Fibroblast of the aortic adventitia (primary cell): ENCODE results near the gene RANBP2. TPM values are rescaled to one million over a fixed set of nuclear protein-coding genes. Genes with fewer than 3 reads are reported as not detected.
"Not testable (repeated sequence)": the region's sequence is repeated elsewhere in the genome, so short reads cannot be mapped to it uniquely, and the experiment has no call there.

Experiments used
- DNase-seq: peaks from one replicate; pipeline ENCODE4 v3.0.0-alpha.2; 2010; ENCODE audit warnings: low read depth
- H3K4me3 ChIP-seq: 2 replicates; pipeline ENCODE4 v1.5.1; 2011; ENCODE audit warnings: low read depth, mild to moderate bottlenecking, control low read depth, low read length, moderate library complexity
- CTCF ChIP-seq: IDR thresholded peaks from 2 replicates; pipeline ENCODE4 v1.5.1; 2011; ENCODE audit warnings: mild to moderate bottlenecking, low read length, control low read depth, inconsistent platforms; ENCODE audit not compliant: insufficient read depth
- total RNA-seq: library from RNA; depleted of rRNA; stranded (reverse); fragments of >200 nt; gene quantifications from 2 replicates; pipeline ENCODE4 v1.2.3, GENCODE V29; 2012; ENCODE audit warnings: low replicate concordance

RANBP2 gene
- total RNA-seq, 1 donor: 81.6 TPM

- H3K4me3 ChIP-seq: no peak overlapping the region
- TF ChIP-seq CTCF: no peak
- DNase-seq: no peak
Observed at GRCh38 chr2:108701806-108702205, 17.5 kb upstream of the RANBP2 start.

- no peak overlapping the region for H3K4me3 ChIP-seq
- no peak for TF ChIP-seq CTCF
- DNase-seq: no peak
Observed at GRCh38 chr2:108704871-108705270, 14.4 kb upstream of the RANBP2 start.

- no peak for TF ChIP-seq CTCF
- DNase-seq: no peak
- no peak overlapping the region for H3K4me3 ChIP-seq
Observed at GRCh38 chr2:108707300-108707699, 12.0 kb upstream of the RANBP2 start.

- DNase-seq, H3K4me3 ChIP-seq: not testable (repeated sequence)
Observed at GRCh38 chr2:108716971-108717370, 2.3 kb upstream of the RANBP2 start.

GRCh38 chr2:108726048-108726447 lies 6.8 kb downstream of the RANBP2 start:
- not testable (repeated sequence) for DNase-seq, H3K4me3 ChIP-seq

GRCh38 chr2:108734656-108735055 lies 15.4 kb downstream of the RANBP2 start:
- H3K4me3 ChIP-seq, DNase-seq: not testable (repeated sequence)

- not testable (repeated sequence) for H3K4me3 ChIP-seq, DNase-seq
Observed at GRCh38 chr2:108757973-108758372, 38.7 kb downstream of the RANBP2 start.

GRCh38 chr2:108762618-108763017 lies 43.3 kb downstream of the RANBP2 start:
- not testable (repeated sequence) for DNase-seq, H3K4me3 ChIP-seq

- not testable (repeated sequence) for DNase-seq, H3K4me3 ChIP-seq
Observed at GRCh38 chr2:108766671-108767070, 47.4 kb downstream of the RANBP2 start.

GRCh38 chr2:108767859-108768258 lies 48.6 kb downstream of the RANBP2 start:
- DNase-seq, H3K4me3 ChIP-seq: not testable (repeated sequence)

- no peak overlapping the region for H3K4me3 ChIP-seq
- TF ChIP-seq CTCF: no peak
- no peak for DNase-seq
Observed at GRCh38 chr2:108776475-108776874, 57.2 kb downstream of the RANBP2 start.
